Activated T-cell treated with anti-CD3 and anti-CD28 coated beads, Interleukin-2, amount 50 U/mL, for 72 hours (primary cell): ENCODE measurements around the gene INF2. TPM values are rescaled to one million over a fixed set of nuclear protein-coding genes. Genes with fewer than 3 reads are reported as not detected.

Experiments used
- ATAC-seq, 2 donors: fragments of 150-1000 bp; cut with Tn5 transposase; replicated peaks in 1 of 2; 2 replicates each; pipeline ENCODE4 v1.10.0; 2021; ENCODE audit warnings: moderate library complexity in 2 of 2, mild to moderate bottlenecking in 1 of 2
- DNase-seq, 2 donors: peaks; one replicate each; pipeline ENCODE4 v3.0.0; 2021 to 2022; ENCODE audit warnings: mixed read lengths in 1 of 2
- H3K27ac Mint-ChIP-seq: one replicate; pipeline ENCODE4 v1.8.0; 2022; ENCODE audit warnings: mild to moderate bottlenecking, moderate library complexity, mixed read lengths
- H3K27me3 Mint-ChIP-seq: one replicate; pipeline ENCODE4 v1.8.0; 2022; ENCODE audit warnings: low read depth, mixed read lengths
- H3K36me3 Mint-ChIP-seq, 2 donors: one replicate each; pipeline ENCODE4 v1.8.0; 2022; ENCODE audit warnings: mixed read lengths in 2 of 2, mild to moderate bottlenecking in 1 of 2; ENCODE audit not compliant: insufficient read depth in 2 of 2
- H3K4me1 Mint-ChIP-seq: one replicate; pipeline ENCODE4 v1.8.0; 2022; ENCODE audit warnings: low read depth, mixed read lengths
- H3K4me3 Mint-ChIP-seq, 2 donors: one replicate each; pipeline ENCODE4 v1.8.0; 2022; ENCODE audit warnings: mild to moderate bottlenecking in 2 of 2, mixed read lengths in 2 of 2, moderate library complexity in 2 of 2
- H3K9me3 Mint-ChIP-seq, 2 donors: one replicate each; pipeline ENCODE4 v1.8.0; 2022; ENCODE audit warnings: mixed read lengths in 2 of 2
- total RNA-seq, 2 donors: library from RNA; stranded (reverse); gene quantifications; one replicate each; pipeline ENCODE4 v1.2.3, GENCODE V29; 2022

Gene INF2
- total RNA-seq, 2 donors from 2014 or later: 37.6 to 38.8 TPM

DNA sequence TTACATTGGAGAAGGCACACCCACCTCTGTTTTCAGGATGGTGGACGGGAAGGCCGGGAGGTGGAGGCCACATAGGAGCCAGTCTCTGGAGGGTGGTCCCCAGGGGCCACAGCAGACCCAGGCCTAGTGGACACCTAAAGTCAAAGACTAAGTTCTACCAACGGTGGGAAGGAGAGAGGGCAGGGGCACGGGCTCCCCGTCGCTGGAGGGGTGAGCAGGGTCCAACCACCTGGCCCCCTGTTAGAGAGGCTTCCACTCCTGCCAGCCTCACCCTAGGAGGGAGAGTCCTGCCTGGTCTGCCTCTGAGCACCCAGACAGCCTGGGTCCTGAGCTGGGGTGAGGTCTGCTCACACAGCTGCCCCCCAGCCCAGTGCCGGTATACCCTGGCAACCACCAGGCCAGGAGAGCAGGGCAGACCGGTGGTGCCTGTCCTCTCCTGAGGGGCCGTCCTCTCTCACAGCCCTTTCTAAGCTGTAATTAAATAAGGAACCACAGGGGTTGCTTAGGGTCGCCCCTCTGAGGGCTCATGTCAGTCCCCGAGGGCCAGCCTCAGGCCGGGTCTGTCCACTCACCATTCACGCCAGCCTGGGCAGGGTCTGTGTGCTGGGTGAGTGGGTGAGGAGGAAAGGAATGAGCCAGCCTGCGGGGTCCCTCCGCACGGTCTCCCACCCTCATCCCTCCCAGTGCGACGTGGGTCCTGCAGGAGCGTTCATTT is 2.3 kb downstream of the INF2 start:
- H3K27ac Mint-ChIP-seq: no peak overlapping the region
- peaks cover 58% of the 10 kb centered on the region for H3K4me1 Mint-ChIP-seq
- no peaks in the 10 kb centered on the region for H3K9me3 Mint-ChIP-seq

DNA sequence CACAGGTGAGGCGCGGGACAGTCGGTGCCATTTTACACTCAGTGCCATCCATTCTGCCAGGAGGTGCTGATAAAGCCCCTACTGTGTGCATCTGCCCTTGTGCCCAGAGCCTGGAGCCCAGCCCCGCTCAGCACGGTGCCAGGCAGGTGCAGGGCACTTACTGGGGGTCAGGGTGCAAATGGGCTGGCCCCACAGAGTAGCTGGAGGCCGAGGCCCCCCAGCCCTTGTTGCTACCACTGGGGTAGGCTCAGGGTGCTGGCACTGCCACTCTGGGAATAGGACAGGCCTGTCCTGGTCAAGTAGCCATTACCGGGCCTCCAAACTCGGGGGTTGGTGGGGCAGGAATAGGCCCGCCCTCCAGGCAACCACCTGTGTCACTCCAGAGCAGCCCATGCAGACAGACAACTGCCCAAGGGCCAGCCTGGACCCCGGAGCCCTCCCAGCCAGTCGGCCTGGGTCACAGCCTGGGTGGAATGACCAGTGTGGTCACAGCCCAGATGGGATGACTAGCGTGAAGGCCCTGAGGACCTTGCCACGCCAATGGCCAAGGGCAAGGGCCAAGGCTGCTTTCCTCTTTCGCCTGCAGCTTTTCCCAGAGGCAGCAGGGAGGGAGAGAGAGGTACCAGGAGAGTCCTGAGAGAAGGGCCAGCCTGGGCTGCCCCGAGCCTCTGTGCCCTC is 3.0 kb downstream of the INF2 start:
- H3K36me3 Mint-ChIP-seq: no peaks in the 10 kb centered on the region
- peaks cover 51% of the 10 kb centered on the region for H3K4me1 Mint-ChIP-seq
- ATAC-seq (no peak), DNase-seq (no peak)
- H3K27me3 Mint-ChIP-seq: no peaks in the 10 kb centered on the region
- no peak overlapping the region for H3K27ac Mint-ChIP-seq
- H3K4me3 Mint-ChIP-seq: no peak overlapping the region
- H3K9me3 Mint-ChIP-seq: no peaks in the 10 kb centered on the region

More for the DNA sequence above, 2.3 kb downstream of the INF2 start:
- Mint-ChIP-seq H3K36me3 (no peaks in the 10 kb centered on the region), H3K4me3 (peak overlapping the region in 1 of 2 donors; percentile 83), H3K27me3 (no peaks in the 10 kb centered on the region)
- no peak for ATAC-seq
- DNase-seq: no peak

DNA sequence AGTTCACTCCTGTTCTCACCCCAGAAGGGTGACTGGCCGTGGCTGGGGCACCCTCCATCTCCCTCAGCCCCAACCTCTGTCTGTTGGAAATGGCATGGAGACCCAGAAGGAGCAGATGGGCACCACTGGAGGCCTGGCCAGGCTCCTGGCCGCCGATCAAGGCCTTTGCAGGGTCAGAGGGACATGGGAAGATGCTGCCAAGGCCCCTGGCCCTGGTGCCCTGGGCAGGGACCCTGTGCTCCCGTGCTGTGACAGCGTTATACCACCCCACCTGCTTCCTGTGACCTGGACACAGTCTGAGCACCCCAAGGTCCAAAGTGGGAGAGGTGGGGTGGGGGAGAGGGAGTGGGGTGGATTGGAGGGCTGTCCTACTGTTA is 3.5 kb downstream of the INF2 start:
- Mint-ChIP-seq H3K27ac (no peak overlapping the region), H3K4me1 (peaks cover 45% of the 10 kb centered on the region), H3K36me3 (no peaks in the 10 kb centered on the region), H3K27me3 (no peaks in the 10 kb centered on the region), H3K9me3 (no peaks in the 10 kb centered on the region), H3K4me3 (peak overlapping the region in 1 of 2 donors; percentile 55)
- no peak for ATAC-seq
- DNase-seq: no peak

- Mint-ChIP-seq H3K27me3 (no peaks in the 10 kb centered on the region), H3K4me3 (peak overlapping the region; percentile 65 to 66), H3K27ac (no peak overlapping the region), H3K36me3 (no peaks in the 10 kb centered on the region), H3K9me3 (no peaks in the 10 kb centered on the region), H3K4me1 (peaks cover 40% of the 10 kb centered on the region)
- DNase-seq (no peak), ATAC-seq (no peak)
Observed at GRCh38 chr14:104693482-104694431, 4.3 kb downstream of the INF2 start.

- no peak for ATAC-seq
- DNase-seq: no peak
- H3K27me3 Mint-ChIP-seq: no peaks in the 10 kb centered on the region
- no peaks in the 10 kb centered on the region for H3K36me3 Mint-ChIP-seq
- peaks cover 37% of the 10 kb centered on the region for H3K4me1 Mint-ChIP-seq
- H3K9me3 Mint-ChIP-seq: no peaks in the 10 kb centered on the region
- peak overlapping the region; percentile 58 for H3K27ac Mint-ChIP-seq
- peak overlapping the region; percentile 65 to 66 for H3K4me3 Mint-ChIP-seq
Observed at GRCh38 chr14:104694475-104694950, 5.1 kb downstream of the INF2 start.

DNA sequence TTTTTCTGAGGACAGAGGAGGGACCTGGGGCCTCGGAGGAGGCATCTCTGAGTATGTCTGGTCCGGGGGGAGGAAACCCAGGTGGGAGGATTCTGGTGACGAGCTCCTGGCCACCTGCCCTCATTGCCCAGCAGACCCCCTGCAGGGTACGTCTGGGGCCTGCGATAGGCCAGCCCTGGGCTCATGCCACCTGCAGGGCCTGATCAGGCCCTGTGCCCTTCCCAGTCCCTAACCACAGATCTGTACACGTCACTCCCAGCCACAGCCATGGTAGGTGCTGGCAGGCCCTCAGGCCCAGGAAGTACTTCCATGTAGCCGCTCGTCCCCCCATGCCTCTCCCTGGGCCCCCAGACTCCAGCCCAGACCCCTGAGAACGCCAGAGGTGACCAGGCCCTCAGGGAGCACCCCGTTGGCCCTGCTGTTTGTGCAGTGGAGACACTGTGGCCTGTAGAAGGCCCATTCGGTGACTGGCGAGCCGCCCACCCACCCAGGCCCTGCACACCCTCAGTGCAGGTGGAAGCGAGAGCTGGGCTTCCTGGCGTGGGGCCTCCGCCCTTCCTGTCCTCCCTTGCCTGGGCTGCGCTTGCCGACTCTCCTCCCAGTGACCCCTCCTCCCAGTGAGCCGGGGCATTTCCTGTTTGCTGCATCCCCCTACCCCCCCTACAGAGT is 5.7 kb downstream of the INF2 start:
- Mint-ChIP-seq H3K27ac (peak overlapping the region; percentile 58), H3K9me3 (no peaks in the 10 kb centered on the region), H3K4me1 (peaks cover 37% of the 10 kb centered on the region), H3K4me3 (peak overlapping the region; percentile 65 to 66), H3K27me3 (no peaks in the 10 kb centered on the region), H3K36me3 (no peaks in the 10 kb centered on the region)
- ATAC-seq (peak; percentile 78 to 79), DNase-seq (peak; percentile 37 to 50)

- ATAC-seq (peak in 1 of 2 donors; percentile 7), DNase-seq (no peak)
- no peaks in the 10 kb centered on the region for H3K27me3 Mint-ChIP-seq
- H3K9me3 Mint-ChIP-seq: no peaks in the 10 kb centered on the region
- no peaks in the 10 kb centered on the region for H3K36me3 Mint-ChIP-seq
- H3K4me3 Mint-ChIP-seq: peak overlapping the region; percentile 8 to 50
- peak overlapping the region; percentile 55 for H3K27ac Mint-ChIP-seq
- peaks cover 35% of the 10 kb centered on the region for H3K4me1 Mint-ChIP-seq
Observed at GRCh38 chr14:104695660-104696000, 6.2 kb downstream of the INF2 start.

- Mint-ChIP-seq H3K4me1 (peaks cover 27% of the 10 kb centered on the region), H3K27me3 (no peaks in the 10 kb centered on the region), H3K27ac (no peak overlapping the region), H3K4me3 (no peak overlapping the region), H3K9me3 (no peaks in the 10 kb centered on the region), H3K36me3 (no peaks in the 10 kb centered on the region)
- DNase-seq (no peak), ATAC-seq (no peak)
Observed at GRCh38 chr14:104696671-104697316, 7.4 kb downstream of the INF2 start.

DNA sequence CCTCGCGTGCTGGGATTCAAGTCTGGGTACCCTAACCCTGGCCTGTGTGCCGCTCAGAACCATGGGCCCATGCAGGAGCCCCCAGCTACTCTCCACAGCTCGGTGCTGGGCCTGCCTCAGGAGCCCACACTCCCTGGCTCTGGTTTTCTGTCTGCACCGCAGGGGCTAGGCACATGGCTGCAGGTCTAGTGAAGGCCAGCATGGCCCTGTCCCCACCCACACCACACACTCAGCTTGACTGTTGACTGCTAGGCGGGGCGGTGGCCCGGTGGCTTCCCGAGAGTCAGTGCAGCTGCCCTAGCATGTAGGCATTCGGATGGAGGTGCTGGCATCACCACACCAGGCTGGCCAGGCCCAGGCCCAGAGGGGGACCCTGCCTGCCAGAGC is 7.9 kb downstream of the INF2 start:
- Mint-ChIP-seq H3K27ac (no peak overlapping the region), H3K27me3 (no peaks in the 10 kb centered on the region), H3K36me3 (no peaks in the 10 kb centered on the region), H3K9me3 (no peaks in the 10 kb centered on the region), H3K4me1 (peaks cover 27% of the 10 kb centered on the region), H3K4me3 (no peak overlapping the region)
- no peak for ATAC-seq
- no peak for DNase-seq

GRCh38 chr14:104697892-104698583 is 8.6 kb downstream of the INF2 start:
- no peak overlapping the region for H3K4me3 Mint-ChIP-seq
- H3K9me3 Mint-ChIP-seq: no peaks in the 10 kb centered on the region
- no peaks in the 10 kb centered on the region for H3K36me3 Mint-ChIP-seq
- DNase-seq (no peak), ATAC-seq (no peak)
- no peak overlapping the region for H3K27ac Mint-ChIP-seq
- H3K27me3 Mint-ChIP-seq: no peaks in the 10 kb centered on the region
- peaks cover 25% of the 10 kb centered on the region for H3K4me1 Mint-ChIP-seq

- Mint-ChIP-seq H3K4me1 (peaks cover 21% of the 10 kb centered on the region), H3K4me3 (no peak overlapping the region), H3K27me3 (no peaks in the 10 kb centered on the region), H3K9me3 (no peaks in the 10 kb centered on the region), H3K27ac (no peak overlapping the region), H3K36me3 (no peaks in the 10 kb centered on the region)
- DNase-seq (no peak), ATAC-seq (no peak)
Observed at GRCh38 chr14:104698688-104699425, 9.4 kb downstream of the INF2 start.
